H9 (cell line): Measurements from ENCODE around the gene MMS19. TPM values are rescaled to one million over a fixed set of nuclear protein-coding genes. Genes with fewer than 3 reads are reported as not detected.

Experiments
- DNase-seq: peaks from one replicate; pipeline ENCODE4 v3.0.0-alpha.2; 2017
- H2AFZ ChIP-seq: one replicate; pipeline ENCODE4 v1.6.1; 2013; ENCODE audit warnings: mild to moderate bottlenecking, low read length, control low read depth, moderate library complexity
- H2AK5ac ChIP-seq: 2 replicates; pipeline ENCODE4 v1.6.1; 2013; ENCODE audit warnings: low read length, control low read depth, mixed read lengths; ENCODE audit not compliant: insufficient read length
- H2BK120ac ChIP-seq: one replicate; pipeline ENCODE4 v1.6.1; 2013; ENCODE audit warnings: low read depth, mild to moderate bottlenecking, low read length, control low read depth, inconsistent platforms; ENCODE audit not compliant: poor library complexity, severe bottlenecking
- H2BK12ac ChIP-seq: 2 replicates; pipeline ENCODE4 v1.6.1; 2013; ENCODE audit warnings: low read length, control low read depth, mixed read lengths, low read depth; ENCODE audit not compliant: insufficient read length
- H2BK15ac ChIP-seq: 2 replicates; pipeline ENCODE4 v1.6.1; 2013; ENCODE audit warnings: low read depth, low read length, control low read depth
- H2BK20ac ChIP-seq: one replicate; pipeline ENCODE4 v1.6.1; 2013; ENCODE audit warnings: low read depth, mild to moderate bottlenecking, low read length, control low read depth, inconsistent platforms; ENCODE audit not compliant: poor library complexity, severe bottlenecking
- H2BK5ac ChIP-seq: 2 replicates; pipeline ENCODE4 v1.6.1; 2013; ENCODE audit warnings: low read length, control low read depth, mixed read lengths; ENCODE audit not compliant: insufficient read length
- H3K14ac ChIP-seq: 2 replicates; pipeline ENCODE4 v1.6.1; 2013; ENCODE audit warnings: low read length, control low read depth; ENCODE audit not compliant: insufficient read depth
- H3K18ac ChIP-seq: 2 replicates; pipeline ENCODE4 v1.6.1; 2013; ENCODE audit warnings: low read depth, mild to moderate bottlenecking, mixed read lengths, low read length, control low read depth; ENCODE audit not compliant: insufficient read length
- H3K23ac ChIP-seq: 2 replicates; pipeline ENCODE4 v1.6.1; 2013; ENCODE audit warnings: low read length, control low read depth, mixed read lengths, low read depth; ENCODE audit not compliant: insufficient read length
- H3K23me2 ChIP-seq: 2 replicates; pipeline ENCODE4 v1.6.1; 2013; ENCODE audit warnings: low read depth, mild to moderate bottlenecking, mixed read lengths, low read length, control low read depth; ENCODE audit not compliant: insufficient read length, poor library complexity, severe bottlenecking
- H3K27ac ChIP-seq: 2 replicates; pipeline ENCODE4 v1.5.1; 2013; ENCODE audit warnings: low read length, control low read depth, mixed read lengths, low read depth; ENCODE audit not compliant: insufficient read length
- H3K27me3 ChIP-seq: 2 replicates; pipeline ENCODE4 v1.6.1; 2013; ENCODE audit warnings: low read length, control low read depth, inconsistent platforms; ENCODE audit not compliant: insufficient read depth
- H3K4ac ChIP-seq: 2 replicates; pipeline ENCODE4 v1.6.1; 2013; ENCODE audit warnings: low read depth, mild to moderate bottlenecking, control low read depth, inconsistent platforms, low read length, moderate library complexity
- H3K4me1 ChIP-seq: 2 replicates; pipeline ENCODE4 v1.6.1; 2013; ENCODE audit warnings: low read length, control low read depth, inconsistent platforms; ENCODE audit not compliant: insufficient read depth
- H3K4me2 ChIP-seq: 2 replicates; pipeline ENCODE4 v1.6.1; 2013; ENCODE audit warnings: low read length, control low read depth, mixed read lengths; ENCODE audit not compliant: insufficient read length, insufficient read depth
- H3K56ac ChIP-seq: 2 replicates; pipeline ENCODE4 v1.6.1; 2013; ENCODE audit warnings: low read depth, mild to moderate bottlenecking, mixed read lengths, low read length, control low read depth; ENCODE audit not compliant: insufficient read length
- H3K79me1 ChIP-seq: 2 replicates; pipeline ENCODE4 v1.6.1; 2013; ENCODE audit warnings: low read depth, mild to moderate bottlenecking, moderate library complexity, low read length, control low read depth, inconsistent platforms; ENCODE audit not compliant: insufficient read depth, poor library complexity, severe bottlenecking
- H3K79me2 ChIP-seq: 2 replicates; pipeline ENCODE4 v1.6.1; 2013; ENCODE audit warnings: low read length, control low read depth, inconsistent platforms; ENCODE audit not compliant: insufficient read depth
- H3K9ac ChIP-seq: 2 replicates; pipeline ENCODE4 v1.6.1; 2013; ENCODE audit warnings: low read length, control low read depth, mixed read lengths; ENCODE audit not compliant: insufficient read length; ENCODE audit errors: extremely low read depth
- H3K9me3 ChIP-seq: one replicate; pipeline ENCODE4 v1.6.1; 2013; ENCODE audit warnings: low read depth, low read length, inconsistent platforms; ENCODE audit not compliant: control insufficient read depth
- H3T11ph ChIP-seq: one replicate; pipeline ENCODE4 v1.6.1; 2013; ENCODE audit warnings: mild to moderate bottlenecking, low read length, control low read depth, inconsistent platforms
- H4K20me1 ChIP-seq: one replicate; pipeline ENCODE4 v1.6.1; 2013; ENCODE audit not compliant: control insufficient read depth, insufficient read length, insufficient read depth
- H4K5ac ChIP-seq: 2 replicates; pipeline ENCODE4 v1.6.1; 2013; ENCODE audit warnings: low read depth, mild to moderate bottlenecking, mixed read lengths, low read length, control low read depth; ENCODE audit not compliant: insufficient read length
- H4K8ac ChIP-seq: replicated peaks from 2 replicates; pipeline ENCODE4 v1.6.1; 2013; ENCODE audit warnings: low read length, control low read depth, mixed read lengths, low read depth; ENCODE audit not compliant: insufficient read length
- H4K91ac ChIP-seq: 2 replicates; pipeline ENCODE4 v1.6.1; 2013; ENCODE audit warnings: low read depth, mild to moderate bottlenecking, moderate library complexity, mixed read lengths, low read length, control low read depth; ENCODE audit not compliant: insufficient read length
- H3K27ac Mint-ChIP-seq, 3 experiments: 2 replicates in 2 of 3; 3 replicates in 1 of 3; pipeline ENCODE4 v1.8.0; 2020 to 2021; ENCODE audit warnings: mixed read lengths in 3 of 3, mild to moderate bottlenecking in 1 of 3, moderate library complexity in 1 of 3
- H3K27me3 Mint-ChIP-seq: 2 replicates; pipeline ENCODE4 v1.8.0; 2021; ENCODE audit warnings: low read depth, mild to moderate bottlenecking, moderate library complexity, mixed read lengths
- H3K36me3 Mint-ChIP-seq, 3 experiments: 2 replicates in 2 of 3; 3 replicates in 1 of 3; pipeline ENCODE4 v1.8.0; 2020 to 2021; ENCODE audit warnings: low read depth in 3 of 3, mixed read lengths in 3 of 3; ENCODE audit not compliant: insufficient read depth in 1 of 3
- H3K4me1 Mint-ChIP-seq, 2 experiments: 2 replicates each; pipeline ENCODE4 v1.8.0; 2020; ENCODE audit warnings: mixed read lengths in 2 of 2
- H3K4me3 Mint-ChIP-seq, 2 experiments: 2 replicates in 1 of 2; 3 replicates in 1 of 2; pipeline ENCODE4 v1.8.0; 2020 to 2021; ENCODE audit warnings: mild to moderate bottlenecking in 2 of 2, mixed read lengths in 2 of 2, moderate library complexity in 1 of 2
- H3K9me3 Mint-ChIP-seq, 2 experiments: 2 replicates in 1 of 2; 3 replicates in 1 of 2; pipeline ENCODE4 v1.8.0; 2020; ENCODE audit warnings: mild to moderate bottlenecking in 2 of 2, mixed read lengths in 2 of 2, moderate library complexity in 1 of 2
- CTCF ChIP-seq: fragments of 200-600 bp; sonication (generic); conservative IDR thresholded peaks from 3 replicates; pipeline ENCODE4 v1.8.0; 2021; ENCODE audit warnings: antibody characterized with exemption, mild to moderate bottlenecking
- WGBS: extraction: QIAGEN DNeasy Blood & Tissue Kit; methylation state at CpG from one replicate; pipeline ENCODE4 v1.1.7; 2013; ENCODE audit warnings: missing lambda C conversion rate, low lambda C conversion rate, mixed read lengths; ENCODE audit not compliant: insufficient read length; ENCODE audit errors: extremely low coverage; 5-methylcytosine and 5-hydroxymethylcytosine counted together
- total RNA-seq: library from RNA; stranded (reverse); gene quantifications from 2 replicates; pipeline ENCODE4 v1.2.1, GENCODE V29; 2021

MMS19 gene
- total RNA-seq, 1 experiment from 2014 or later = 102 TPM

GRCh38 chr10:97459111-97459510 is 39.1 kb downstream of the MMS19 start:
- Histone ChIP-seq H3K4me1 (no peaks in the 10 kb centered on the region), H4K8ac (no peak overlapping the region), H3K23ac (no peak overlapping the region), H2BK5ac (no peak overlapping the region), H3K4me2 (no peak overlapping the region), H3K27ac (no peak overlapping the region), H2BK12ac (no peak overlapping the region), H2AK5ac (no peak overlapping the region), H3K23me2 (no peaks in the 10 kb centered on the region), H4K20me1 (no peaks in the 10 kb centered on the region), H2BK20ac (no peak overlapping the region), H3K56ac (no peak overlapping the region), H3K27me3 (no peaks in the 10 kb centered on the region), H3K79me1 (no peaks in the 10 kb centered on the region), H3K4ac (no peak overlapping the region), H2BK120ac (no peak overlapping the region), H3K14ac (no peak overlapping the region; the same call in 1 of the 2 replicates), H3K18ac (no peak overlapping the region), H4K5ac (no peak overlapping the region), H2BK15ac (no peak overlapping the region), H3K79me2 (no peaks in the 10 kb centered on the region), H4K91ac (no peak overlapping the region), H2AFZ (no peak overlapping the region), H3K9me3 (no peaks in the 10 kb centered on the region), H3T11ph (no peak overlapping the region), H3K9ac (no peak overlapping the region)
- TF ChIP-seq CTCF = no peak
- no peak for DNase-seq
- no peaks in the 10 kb centered on the region for H3K9me3 Mint-ChIP-seq
- H3K4me3 Mint-ChIP-seq = no peak overlapping the region
- peaks cover 52 to 96% (median 89%) of the 10 kb centered on the region in 3 experiments for H3K36me3 Mint-ChIP-seq
- no peaks in the 10 kb centered on the region for H3K27me3 Mint-ChIP-seq
- WGBS = no CpG with 5 or more reads among the region's 7 CpGs
- H3K27ac Mint-ChIP-seq = no peak overlapping the region
- no peaks in the 10 kb centered on the region for H3K4me1 Mint-ChIP-seq
